ENCODE measurements around the gene IFT88.

GRCh38 chr13:20633802-20634201 is 66.8 kb downstream of the IFT88 start:
- TF ChIP-seq CTCF (IDR thresholded peaks at IDR 0.05; ENCODE audit: low read depth, low read length), result no peak
- no peak for TF ChIP-seq MAX (IDR thresholded peaks at IDR 0.05; ENCODE audit: low read depth, low read length)
- no peak for TF ChIP-seq POLR2A (IDR thresholded peaks at IDR 0.05; ENCODE audit: extremely low read depth, insufficient read length)

Data from NB4 (cell line).